GM19455 (cell line): Measurements from ENCODE around the gene PINLYP.
A peak's percentile ranks its signal among the peaks of the same experiment; 100 is the strongest.
"Not testable (repeated sequence)": the region's sequence is repeated elsewhere in the genome, so short reads cannot be mapped to it uniquely, and the experiment has no call there.

Experiments used
- ATAC-seq: cut with Tn5 transposase; IDR thresholded peaks from one replicate; pipeline ENCODE4 v1.9.1; 2021; ENCODE audit not compliant: unreplicated experiment

PINLYP gene

DNA sequence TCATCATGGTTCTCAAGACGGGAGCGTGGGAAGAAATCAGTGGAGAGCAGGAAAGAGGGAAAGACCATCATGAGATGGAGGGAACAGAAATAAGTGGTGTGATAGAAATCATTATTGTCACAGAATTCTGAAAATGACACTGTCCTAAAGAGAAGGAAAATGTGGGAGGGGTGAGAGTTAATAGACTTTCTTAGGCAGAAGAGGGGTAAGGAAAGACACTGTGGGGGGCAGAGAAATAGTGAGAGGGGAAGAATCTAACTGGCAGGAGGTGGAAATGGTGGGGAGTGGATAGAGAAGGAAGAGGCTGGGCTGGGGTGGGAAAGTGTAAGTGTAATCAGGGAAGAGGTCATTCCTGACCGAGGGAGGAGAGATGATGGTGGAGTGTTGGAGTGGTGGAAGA lies 3.2 kb downstream of the PINLYP start:
- ATAC-seq, result no peak

GRCh38 chr19:43581467-43581866 lies 5.9 kb downstream of the PINLYP start:
- no peak for ATAC-seq

- ATAC-seq, result no peak
Measured at GRCh38 chr19:43582495-43582894, 6.9 kb downstream of the PINLYP start.

- ATAC-seq, result no peak
Measured at GRCh38 chr19:43584484-43584883, 8.9 kb downstream of the PINLYP start.

GRCh38 chr19:43586346-43586745 lies 10.7 kb downstream of the PINLYP start:
- ATAC-seq, result no peak

- ATAC-seq, result not testable (repeated sequence)
Measured at GRCh38 chr19:43587029-43587428, 11.4 kb downstream of the PINLYP start.

GRCh38 chr19:43589277-43589676 lies 13.7 kb downstream of the PINLYP start:
- ATAC-seq, result no peak

DNA sequence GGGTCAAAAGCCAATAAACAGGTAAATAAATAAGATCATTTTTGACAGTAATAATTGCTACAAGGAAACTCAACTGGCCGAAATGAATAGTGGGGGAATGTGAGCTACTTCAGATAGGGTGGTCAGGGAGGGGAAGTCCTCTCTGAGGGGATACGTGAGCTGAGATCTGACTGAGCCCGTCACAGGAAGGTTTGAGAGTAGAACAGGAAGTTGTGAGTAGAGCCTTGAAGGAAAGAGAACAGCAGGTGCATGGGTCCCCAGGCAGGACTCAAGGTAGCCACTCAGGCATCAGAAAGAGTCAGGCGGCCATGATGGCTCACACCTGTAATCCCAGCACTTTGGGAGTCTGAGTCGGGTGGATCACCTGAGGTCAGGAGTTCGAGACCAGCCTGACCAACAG lies 14.1 kb downstream of the PINLYP start:
- no peak for ATAC-seq

GRCh38 chr19:43591904-43592772 lies 16.5 kb downstream of the PINLYP start:
- no peak for ATAC-seq

- ATAC-seq, result no peak
Measured at GRCh38 chr19:43592800-43593350, 17.3 kb downstream of the PINLYP start.

- ATAC-seq, result no peak
Measured at GRCh38 chr19:43594081-43594697, 18.6 kb downstream of the PINLYP start.

GRCh38 chr19:43594710-43595604 lies 19.4 kb downstream of the PINLYP start:
- ATAC-seq, result no peak

DNA sequence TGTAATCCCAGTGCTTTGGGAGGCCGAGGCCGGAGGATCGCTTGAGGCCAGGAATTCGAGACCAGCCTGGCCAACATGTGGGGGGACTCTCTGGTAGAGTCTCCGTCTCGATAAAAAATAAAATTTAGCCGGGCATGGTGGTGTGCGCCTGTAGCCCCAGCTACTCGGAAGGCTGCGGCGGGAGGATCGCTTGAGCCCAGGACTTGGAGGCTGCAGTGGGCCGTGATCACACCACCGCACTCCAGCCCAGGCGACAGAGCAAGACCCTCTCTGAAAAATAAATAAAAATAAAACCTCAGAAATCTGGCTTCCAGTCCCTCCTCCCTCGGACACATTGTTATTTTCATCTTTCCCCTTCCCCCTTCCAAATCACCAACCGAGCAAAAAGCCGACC lies 20.0 kb downstream of the PINLYP start:
- ATAC-seq, result no peak

DNA sequence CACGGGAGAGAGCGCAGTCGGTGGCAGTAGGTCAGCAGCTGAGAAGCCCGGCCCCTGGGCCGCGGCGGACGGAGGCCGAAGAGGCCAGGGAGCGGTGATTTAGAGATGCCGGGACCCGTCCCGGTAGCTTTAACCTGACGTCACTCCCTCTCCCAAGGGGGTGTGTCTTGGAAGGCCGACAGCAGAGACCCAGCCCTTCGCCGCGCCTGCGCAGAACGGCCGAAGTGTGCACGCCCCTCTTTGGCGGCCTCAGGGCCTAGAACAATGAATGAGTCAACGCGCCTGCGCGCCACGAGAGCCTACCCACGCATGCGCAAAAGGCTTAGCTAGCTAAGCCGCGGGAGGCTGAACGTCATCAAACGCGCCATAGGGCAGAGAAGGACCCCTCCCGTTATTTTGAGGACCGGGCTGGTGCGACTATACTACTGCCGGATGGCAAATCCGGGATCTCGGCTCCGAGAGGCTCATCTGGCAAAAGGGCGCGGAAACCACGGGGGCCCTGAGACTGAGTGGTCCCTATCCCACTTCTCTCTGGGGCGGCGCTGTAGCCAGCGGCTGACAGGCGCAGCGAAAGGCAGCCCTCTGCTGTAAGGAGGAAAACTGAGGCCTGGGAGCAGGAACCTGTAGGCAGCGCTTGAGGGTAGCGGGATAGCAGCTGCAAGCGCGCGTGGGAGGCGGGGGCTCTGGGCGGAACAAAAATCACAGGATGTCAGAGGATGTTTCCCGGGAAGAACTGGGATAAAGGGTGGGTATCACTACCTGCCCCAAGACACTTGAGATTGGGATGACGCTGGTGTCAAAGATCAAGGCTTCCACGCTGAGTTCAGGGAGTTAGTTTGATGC lies 20.6 kb downstream of the PINLYP start, which contains the start of the genes IRGQ and ZNF576:
IRGQ (minus strand) TSS at position 136 of the 843 bp plus-strand sequence. CDS start 796 bp downstream, outside the sequence.
ZNF576 (plus strand) TSS at position 597 of the 843 bp plus-strand sequence. CDS start 514 bp downstream, outside the sequence.
- peak; percentile 78 for ATAC-seq

GRCh38 chr19:43596842-43597461 lies 21.4 kb downstream of the PINLYP start:
- no peak for ATAC-seq

GRCh38 chr19:43597876-43598275 lies 22.3 kb downstream of the PINLYP start:
- no peak for ATAC-seq

GRCh38 chr19:43598445-43599240 lies 23.0 kb downstream of the PINLYP start:
- no peak for ATAC-seq

GRCh38 chr19:43599635-43600295 lies 24.2 kb downstream of the PINLYP start:
- no peak for ATAC-seq
